Colonic mucosa (tissue), 4 donors: ENCODE results near the gene GJA5. TPM values are rescaled to one million over a fixed set of nuclear protein-coding genes. Genes with fewer than 3 reads are reported as not detected.

Source experiments
- DNase-seq: peaks from one replicate; pipeline ENCODE4 v3.0.0-alpha.2; 2020
- H3K27ac ChIP-seq: fragments of 200-600 bp; one replicate; pipeline ENCODE4 v1.8.0; 2021
- H3K27me3 ChIP-seq: fragments of 200-600 bp; one replicate; pipeline ENCODE4 v1.8.0; 2021
- H3K36me3 ChIP-seq: fragments of 200-600 bp; one replicate; pipeline ENCODE4 v1.8.0; 2021
- H3K4me1 ChIP-seq: fragments of 200-600 bp; one replicate; pipeline ENCODE4 v1.8.0; 2021; ENCODE audit warnings: mild to moderate bottlenecking
- H3K4me3 ChIP-seq: fragments of 200-600 bp; one replicate; pipeline ENCODE4 v1.8.0; 2021
- H3K9ac ChIP-seq, 2 donors: one replicate each; pipeline ENCODE4 v1.7.0; 2013; ENCODE audit warnings: control low read depth in 2 of 2, low read depth in 2 of 2, low read length in 2 of 2
- H3K9me3 ChIP-seq: fragments of 200-600 bp; one replicate; pipeline ENCODE4 v1.8.0; 2021
- intact Hi-C: fragments of 100-400 bp; cut with DNase I; formaldehyde crosslinking; loops from one replicate; pipeline ENCODE4 v1.14.1; 2022
- total RNA-seq, 2 donors: library from RNA; stranded (reverse); fragmentation: NEBNext Ultra II Directional in 1 of 2; extraction: Animal tissue kit (Norgen Biotek cat#: 25700) in 1 of 2; gene quantifications; one replicate each; pipeline ENCODE4 v1.2.1, GENCODE V29; 2021
- TF ChIP-seq, protein P1 (sequence below): fragments of 200-600 bp; IDR thresholded peaks from one replicate; pipeline ENCODE4 v1.8.0; 2022; ENCODE audit warnings: antibody characterized with exemption, mild to moderate bottlenecking
- donor health status: healthy.
- donor health status: DM: no; HTN: no; CAD: no.
- donor health status: DM: no; HTN: no; CAD: no.

Gene GJA5
- total RNA-seq, 2 donors from 2014 or later: 1.1 to 4.8 TPM

DNA sequence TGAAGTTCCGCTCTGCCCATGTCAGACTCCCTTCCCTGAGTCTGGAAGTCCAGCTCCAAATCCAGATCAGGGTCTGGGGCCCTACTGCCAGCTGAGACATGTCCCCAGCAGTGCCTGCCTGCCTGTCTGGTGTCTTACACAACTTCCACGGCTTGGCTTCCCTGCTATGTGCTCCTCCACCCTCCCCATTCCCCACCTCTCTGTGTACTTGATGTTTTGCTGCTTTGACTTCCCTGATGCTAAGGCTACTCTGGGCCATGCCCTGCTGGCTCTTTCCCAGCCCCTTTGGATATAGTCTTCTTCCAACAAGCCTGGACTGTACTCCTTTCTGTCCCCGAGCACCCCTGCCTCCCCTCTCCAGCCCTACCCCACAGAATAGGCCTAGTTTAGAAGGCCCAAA, 7.3 kb downstream of the GJA5 start:
- Histone ChIP-seq H3K4me1 (no peaks in the 10 kb centered on the region), H3K27me3 (no peaks in the 10 kb centered on the region), H3K4me3 (no peak overlapping the region), H3K27ac (no peak overlapping the region), H3K9me3 (no peaks in the 10 kb centered on the region), H3K36me3 (no peaks in the 10 kb centered on the region), H3K9ac (no peak overlapping the region)
- DNase-seq: no peak
- intact Hi-C loops: no loop called here
- TF ChIP-seq, protein P1, sequence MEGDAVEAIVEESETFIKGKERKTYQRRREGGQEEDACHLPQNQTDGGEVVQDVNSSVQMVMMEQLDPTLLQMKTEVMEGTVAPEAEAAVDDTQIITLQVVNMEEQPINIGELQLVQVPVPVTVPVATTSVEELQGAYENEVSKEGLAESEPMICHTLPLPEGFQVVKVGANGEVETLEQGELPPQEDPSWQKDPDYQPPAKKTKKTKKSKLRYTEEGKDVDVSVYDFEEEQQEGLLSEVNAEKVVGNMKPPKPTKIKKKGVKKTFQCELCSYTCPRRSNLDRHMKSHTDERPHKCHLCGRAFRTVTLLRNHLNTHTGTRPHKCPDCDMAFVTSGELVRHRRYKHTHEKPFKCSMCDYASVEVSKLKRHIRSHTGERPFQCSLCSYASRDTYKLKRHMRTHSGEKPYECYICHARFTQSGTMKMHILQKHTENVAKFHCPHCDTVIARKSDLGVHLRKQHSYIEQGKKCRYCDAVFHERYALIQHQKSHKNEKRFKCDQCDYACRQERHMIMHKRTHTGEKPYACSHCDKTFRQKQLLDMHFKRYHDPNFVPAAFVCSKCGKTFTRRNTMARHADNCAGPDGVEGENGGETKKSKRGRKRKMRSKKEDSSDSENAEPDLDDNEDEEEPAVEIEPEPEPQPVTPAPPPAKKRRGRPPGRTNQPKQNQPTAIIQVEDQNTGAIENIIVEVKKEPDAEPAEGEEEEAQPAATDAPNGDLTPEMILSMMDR: no peak

DNA sequence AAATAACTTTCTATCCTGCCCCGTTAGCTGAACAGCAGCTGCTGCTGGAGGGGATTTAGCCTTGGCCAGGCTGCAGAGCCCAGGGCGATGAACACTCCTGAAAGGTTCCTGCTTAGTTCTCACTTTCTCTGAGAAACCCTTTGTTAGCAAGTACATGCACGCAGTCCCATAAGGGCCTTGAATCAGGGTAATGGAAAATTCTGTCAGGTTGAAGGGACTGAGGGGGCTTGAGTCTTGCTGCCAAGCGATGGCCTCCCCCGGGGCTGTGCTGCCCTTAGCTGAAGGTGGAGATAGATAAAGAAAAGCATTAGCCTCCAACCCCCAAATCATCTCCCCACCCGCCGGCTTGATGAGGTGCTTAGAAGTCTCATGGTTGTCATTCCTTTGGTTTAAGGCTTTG, 7.9 kb downstream of the GJA5 start:
- no peak overlapping the region for H3K9ac ChIP-seq
- TF ChIP-seq, protein P1: no peak
- intact Hi-C loops: no loop called here
- no peaks in the 10 kb centered on the region for H3K27me3 ChIP-seq
- H3K4me1 ChIP-seq: no peaks in the 10 kb centered on the region
- H3K27ac ChIP-seq: no peak overlapping the region
- no peak for DNase-seq
- H3K36me3 ChIP-seq: no peaks in the 10 kb centered on the region
- no peak overlapping the region for H3K4me3 ChIP-seq
- H3K9me3 ChIP-seq: no peaks in the 10 kb centered on the region

DNA sequence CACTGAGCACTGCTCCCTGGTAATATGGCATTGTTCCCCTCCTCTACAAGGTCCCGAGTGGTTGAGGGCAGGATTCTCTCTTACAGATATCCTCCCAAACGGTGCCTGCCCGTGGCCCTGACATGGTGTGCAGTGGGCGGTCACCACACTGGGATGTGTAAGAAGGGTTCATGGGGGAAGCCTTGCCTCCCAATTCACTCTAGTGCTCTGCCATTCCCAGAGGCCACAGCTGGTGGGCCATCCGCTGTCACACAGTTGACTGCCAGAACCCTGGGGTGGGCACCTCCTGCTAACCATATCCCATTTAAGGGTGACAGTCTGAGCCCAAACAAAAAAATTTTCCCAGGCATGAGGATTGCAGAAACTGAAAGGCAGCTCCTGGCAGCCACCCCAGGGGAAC, 9.1 kb downstream of the GJA5 start:
- Histone ChIP-seq H3K27ac (no peak overlapping the region), H3K4me3 (no peak overlapping the region), H3K9ac (no peak overlapping the region), H3K9me3 (no peaks in the 10 kb centered on the region), H3K36me3 (no peaks in the 10 kb centered on the region), H3K27me3 (no peaks in the 10 kb centered on the region), H3K4me1 (no peaks in the 10 kb centered on the region)
- TF ChIP-seq, protein P1: no peak
- no peak for DNase-seq
- intact Hi-C loops: no loop called here

DNA sequence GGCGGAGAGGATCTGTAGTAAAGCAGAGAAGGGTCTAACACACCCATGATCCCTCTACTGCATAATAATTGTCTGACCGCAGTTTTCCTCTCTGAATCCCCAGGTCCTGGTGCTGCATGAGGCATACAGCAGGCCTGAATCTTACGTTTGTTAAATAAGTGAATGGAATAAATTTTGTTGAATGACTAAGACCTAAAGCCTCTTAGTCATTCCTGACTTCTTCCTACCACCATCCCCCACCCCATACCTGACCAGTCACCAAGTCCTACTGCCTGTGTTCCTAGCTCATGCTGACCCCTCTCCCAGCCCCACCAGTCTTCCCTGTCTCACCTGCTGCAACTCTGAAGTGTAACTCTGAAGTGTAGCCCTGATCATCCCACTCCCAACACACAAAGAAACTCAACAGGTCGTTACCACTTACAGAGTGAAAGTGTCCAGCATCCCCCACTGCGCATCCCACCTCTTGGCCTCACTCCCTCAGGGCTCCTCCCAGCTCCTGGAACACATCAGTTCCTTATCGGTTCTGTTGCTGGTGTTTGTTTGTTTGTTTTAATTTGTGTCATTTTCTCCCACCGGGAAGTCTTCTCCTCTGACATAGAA, 9.7 kb downstream of the GJA5 start:
- H3K27me3 ChIP-seq: no peaks in the 10 kb centered on the region
- H3K27ac ChIP-seq: no peak overlapping the region
- no peaks in the 10 kb centered on the region for H3K4me1 ChIP-seq
- H3K36me3 ChIP-seq: no peaks in the 10 kb centered on the region
- TF ChIP-seq, protein P1: no peak
- intact Hi-C loops: no loop called here
- H3K9ac ChIP-seq: no peak overlapping the region
- H3K9me3 ChIP-seq: no peaks in the 10 kb centered on the region
- no peak for DNase-seq
- H3K4me3 ChIP-seq: no peak overlapping the region

DNA sequence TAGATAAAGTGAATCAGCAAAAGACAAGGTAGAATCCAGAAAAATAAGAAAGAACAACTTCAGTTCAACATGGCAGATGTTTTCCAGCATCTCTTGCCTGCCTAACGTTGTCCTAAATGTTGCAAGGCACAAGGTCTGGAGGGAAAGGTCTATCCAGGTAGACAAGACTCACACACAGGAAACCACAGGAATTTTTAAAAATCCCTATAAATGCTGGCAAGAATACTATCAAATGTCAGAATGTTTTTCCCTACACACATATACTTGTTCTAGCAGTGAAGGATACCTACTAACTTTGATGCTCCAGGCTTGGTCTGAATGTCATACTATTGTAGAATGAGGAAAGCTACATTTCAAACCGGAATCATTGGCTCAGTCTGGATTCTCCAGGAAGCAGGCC, 10.6 kb downstream of the GJA5 start:
- no peak for DNase-seq
- Histone ChIP-seq H3K4me3 (no peak overlapping the region), H3K27ac (no peak overlapping the region), H3K27me3 (no peaks in the 10 kb centered on the region), H3K36me3 (no peaks in the 10 kb centered on the region), H3K9ac (no peak overlapping the region), H3K4me1 (no peaks in the 10 kb centered on the region), H3K9me3 (no peaks in the 10 kb centered on the region)
- TF ChIP-seq, protein P1: no peak
- intact Hi-C loops: no loop called here
